COLO829 (cell line): Measurements from ENCODE around the gene UEVLD.
"Not testable (repeated sequence)": the region's sequence is repeated elsewhere in the genome, so short reads cannot be mapped to it uniquely, and the experiment has no call there.

ENCODE experiments used
- DNase-seq: peaks from one replicate; pipeline ENCODE4 v3.0.0; 2012; ENCODE audit warnings: low spot score

Gene UEVLD

GRCh38 chr11:18588297-18589252, at the start of gene UEVLD:
TSS of gene UEVLD (minus strand) at chr11:18588734. CDS start at chr11:18588654, 80 bp downstream.
- DNase-seq, result peak; percentile 94

- peak; percentile 97 for DNase-seq
These were observed 45.9 kb upstream of the UEVLD start, which contains the start of gene SPTY2D1 for GRCh38 chr11:18634140-18635032. TSS of gene SPTY2D1 (minus strand) at chr11:18634342. CDS start at chr11:18634257, 85 bp downstream.

GRCh38 chr11:18633256-18634139, 45.0 kb upstream of the UEVLD start:
- DNase-seq, result no peak

- DNase-seq, result no peak
These were observed 44.3 kb upstream of the UEVLD start for GRCh38 chr11:18632841-18633240.

- no peak for DNase-seq
These were observed 35.6 kb upstream of the UEVLD start for GRCh38 chr11:18624161-18624560.

GRCh38 chr11:18623707-18624106, 35.2 kb upstream of the UEVLD start:
- DNase-seq, result no peak

- DNase-seq, result no peak
These were observed 29.9 kb upstream of the UEVLD start for GRCh38 chr11:18618342-18619025.

GRCh38 chr11:18617688-18618341, 29.3 kb upstream of the UEVLD start:
- no peak for DNase-seq

GRCh38 chr11:18615628-18616392, 27.3 kb upstream of the UEVLD start:
- no peak for DNase-seq

- no peak for DNase-seq
These were observed 26.1 kb upstream of the UEVLD start for GRCh38 chr11:18614667-18615066.

GRCh38 chr11:18612394-18612793, 23.9 kb upstream of the UEVLD start:
- DNase-seq, result no peak

- DNase-seq, result no peak
These were observed 22.7 kb upstream of the UEVLD start for GRCh38 chr11:18611196-18611595.

- DNase-seq, result no peak
These were observed 19.8 kb upstream of the UEVLD start for GRCh38 chr11:18608376-18608775.

- DNase-seq, result no peak
These were observed 12.5 kb upstream of the UEVLD start for GRCh38 chr11:18600915-18601569.

- no peak for DNase-seq
These were observed 11.3 kb upstream of the UEVLD start, which contains the start of gene MISFA for GRCh38 chr11:18599739-18600230. TSS of gene MISFA (plus strand) at chr11:18599789. CDS start at chr11:18599929, 140 bp downstream.

- no peak for DNase-seq
These were observed 6.6 kb upstream of the UEVLD start for GRCh38 chr11:18594999-18595749.

GRCh38 chr11:18594088-18594487, 5.6 kb upstream of the UEVLD start:
- not testable (repeated sequence) for DNase-seq

- DNase-seq, result no peak
These were observed 2.0 kb upstream of the UEVLD start for GRCh38 chr11:18590571-18590970.
